HS-5 (cell line): ENCODE results near the gene JMJD1C.
"Not testable (repeated sequence)": the region's sequence is repeated elsewhere in the genome, so short reads cannot be mapped to it uniquely, and the experiment has no call there.

ENCODE experiments used
- DNase-seq: peaks from one replicate; pipeline ENCODE4 v3.0.0-alpha.2; 2012; ENCODE audit warnings: low read depth

The JMJD1C gene

GRCh38 chr10:63164166-63164623 lies 301.6 kb downstream of the JMJD1C start:
- no peak for DNase-seq

- no peak for DNase-seq
These were observed 304.2 kb downstream of the JMJD1C start for GRCh38 chr10:63161592-63161991.

- peak; percentile 69 for DNase-seq
These were observed 307.7 kb downstream of the JMJD1C start for GRCh38 chr10:63157845-63158624.

- no peak for DNase-seq
These were observed 309.5 kb downstream of the JMJD1C start for GRCh38 chr10:63156236-63156635.

- no peak for DNase-seq
These were observed 310.3 kb downstream of the JMJD1C start for GRCh38 chr10:63155388-63156020.

GRCh38 chr10:63154546-63155387 lies 311.0 kb downstream of the JMJD1C start:
- DNase-seq, result no peak

- not testable (repeated sequence) for DNase-seq
These were observed 311.8 kb downstream of the JMJD1C start for GRCh38 chr10:63153868-63154545.

GRCh38 chr10:63150745-63151144 lies 315.0 kb downstream of the JMJD1C start:
- DNase-seq, result no peak

GRCh38 chr10:63146503-63146902 lies 319.3 kb downstream of the JMJD1C start:
- no peak for DNase-seq

- DNase-seq, result no peak
These were observed 320.0 kb downstream of the JMJD1C start for GRCh38 chr10:63145782-63146181.

- no peak for DNase-seq
These were observed 321.8 kb downstream of the JMJD1C start for GRCh38 chr10:63143987-63144386.

GRCh38 chr10:63142136-63142535 lies 323.6 kb downstream of the JMJD1C start:
- no peak for DNase-seq

- DNase-seq, result no peak
These were observed 325.7 kb downstream of the JMJD1C start for GRCh38 chr10:63140077-63140476.

GRCh38 chr10:63137306-63137705 lies 328.5 kb downstream of the JMJD1C start:
- no peak for DNase-seq

GRCh38 chr10:63133821-63134557 lies 331.8 kb downstream of the JMJD1C start:
- DNase-seq, result no peak

- peak; percentile 93 for DNase-seq
These were observed 332.5 kb downstream of the JMJD1C start, which contains the start of gene NRBF2 for GRCh38 chr10:63133056-63133820. Gene NRBF2 (plus strand): TSS chr10:63133328. CDS start chr10:63133471, 143 bp downstream.

GRCh38 chr10:63132651-63133055 lies 333.1 kb downstream of the JMJD1C start:
- no peak for DNase-seq

GRCh38 chr10:63129888-63130287 lies 335.9 kb downstream of the JMJD1C start:
- DNase-seq, result no peak

- DNase-seq, result no peak
These were observed 337.3 kb downstream of the JMJD1C start for GRCh38 chr10:63128443-63128842.

GRCh38 chr10:63125459-63125858 lies 340.3 kb downstream of the JMJD1C start:
- no peak for DNase-seq
